HG03439 (cell line): ENCODE results near the gene PPHLN1.
"Not testable (repeated sequence)": the region's sequence is repeated elsewhere in the genome, so short reads cannot be mapped to it uniquely, and the experiment has no call there.

ENCODE experiments used
- ATAC-seq: cut with Tn5 transposase; IDR thresholded peaks from one replicate; pipeline ENCODE4 v1.9.1; 2021; ENCODE audit warnings: mild to moderate bottlenecking, moderate library complexity; ENCODE audit not compliant: unreplicated experiment

The PPHLN1 gene

GRCh38 chr12:42320796-42321195, 5.2 kb upstream of the PPHLN1 start:
- no peak for ATAC-seq

- ATAC-seq = no peak
Observed at GRCh38 chr12:42322567-42322966, 3.4 kb upstream of the PPHLN1 start.

GRCh38 chr12:42323856-42324255, 2.1 kb upstream of the PPHLN1 start:
- no peak for ATAC-seq

GRCh38 chr12:42325326-42325652, 678 bp upstream of the PPHLN1 start:
- ATAC-seq = no peak

- ATAC-seq = peak; percentile 33
Observed at GRCh38 chr12:42326541-42327226, 717 bp downstream of the PPHLN1 start.

GRCh38 chr12:42327227-42327590, 1.2 kb downstream of the PPHLN1 start:
- ATAC-seq = peak; percentile 1

- not testable (repeated sequence) for ATAC-seq
Observed at GRCh38 chr12:42330097-42330496, 4.1 kb downstream of the PPHLN1 start.

- ATAC-seq = peak; percentile 74
Observed at GRCh38 chr12:42332301-42333285, 6.6 kb downstream of the PPHLN1 start.

GRCh38 chr12:42336286-42336685, 10.3 kb downstream of the PPHLN1 start:
- ATAC-seq = no peak

- ATAC-seq = no peak
Observed at GRCh38 chr12:42338280-42338679, 12.3 kb downstream of the PPHLN1 start.

- ATAC-seq = no peak
Observed at GRCh38 chr12:42342028-42342427, 16.1 kb downstream of the PPHLN1 start.

GRCh38 chr12:42343721-42344120, 17.8 kb downstream of the PPHLN1 start:
- ATAC-seq = no peak

- ATAC-seq = no peak
Observed at GRCh38 chr12:42346403-42347002, 20.5 kb downstream of the PPHLN1 start.

- not testable (repeated sequence) for ATAC-seq
Observed at GRCh38 chr12:42349119-42350020, 23.4 kb downstream of the PPHLN1 start.

- ATAC-seq = not testable (repeated sequence)
Observed at GRCh38 chr12:42350021-42350407, 24.0 kb downstream of the PPHLN1 start.

GRCh38 chr12:42356344-42356743, 30.4 kb downstream of the PPHLN1 start:
- ATAC-seq = no peak

GRCh38 chr12:42360747-42361403, 34.9 kb downstream of the PPHLN1 start:
- peak; percentile 49 for ATAC-seq

GRCh38 chr12:42361909-42362646, 36.1 kb downstream of the PPHLN1 start:
- no peak for ATAC-seq

- no peak for ATAC-seq
Observed at GRCh38 chr12:42362647-42363260, 36.8 kb downstream of the PPHLN1 start.
